ENCODE data around the gene ALG5. TPM values are rescaled to one million over a fixed set of nuclear protein-coding genes. Genes with fewer than 3 reads are reported as not detected.
A peak's percentile ranks its signal among the peaks of the same experiment; 100 is the strongest.

The ALG5 gene
- total RNA-seq, 4 donors from 2014 or later = 36.6 to 45.0 (median 38.2) TPM

DNA sequence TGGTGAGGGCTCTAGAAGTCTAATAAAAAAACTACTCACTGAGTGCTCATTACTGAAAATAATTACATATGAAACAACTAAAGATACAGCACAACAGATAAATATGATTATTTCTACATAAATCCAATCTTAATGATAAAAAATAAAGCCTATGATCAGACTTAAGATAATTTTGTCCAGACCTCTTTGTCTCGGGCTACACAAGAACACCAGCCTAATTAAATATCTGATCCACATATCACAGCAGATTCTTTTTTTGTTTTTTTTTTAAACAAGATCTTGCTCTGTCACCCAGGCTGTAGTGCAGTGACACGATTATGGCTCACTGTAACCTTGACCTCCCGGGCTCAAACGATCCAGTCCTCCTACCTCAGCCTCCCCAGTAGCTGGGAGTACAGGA, 48.8 kb downstream of the ALG5 start:
- no peaks in the 10 kb centered on the region for H3K4me1 ChIP-seq
- DNase-seq (ENCODE audit: low spot score in 2 of 2) = no peak
- no peak overlapping the region for H3K27ac ChIP-seq
- peaks cover 5 to 60% (median 5%) of the 10 kb centered on the region in 3 donors for H3K36me3 ChIP-seq
- no peaks in the 10 kb centered on the region for H3K27me3 ChIP-seq
- no peak overlapping the region for H3K4me3 ChIP-seq
- no peak for TF ChIP-seq POLR2A (IDR thresholded peaks at IDR 0.05)
- TF ChIP-seq EP300 (IDR thresholded peaks at IDR 0.05) = no peak
- no peaks in the 10 kb centered on the region for H3K9me3 ChIP-seq
- WGBS, 2 donors = 87 to 91% methylated on average over 4 of the region's 4 CpGs

- Histone ChIP-seq H3K27me3 (no peaks in the 10 kb centered on the region), H3K4me1 (no peaks in the 10 kb centered on the region), H3K27ac (no peak overlapping the region), H3K9me3 (no peaks in the 10 kb centered on the region), H3K36me3 (peaks cover 0 to 30% (median 0%) of the 10 kb centered on the region in 3 donors), H3K4me3 (no peak overlapping the region)
- no peak for TF ChIP-seq CTCF (IDR thresholded peaks at IDR 0.05)
- no peak for TF ChIP-seq EP300 (IDR thresholded peaks at IDR 0.05)
- TF ChIP-seq POLR2A (IDR thresholded peaks at IDR 0.05) = no peak
- no peak for DNase-seq (ENCODE audit: low spot score in 2 of 2)
- WGBS, 2 donors = 15 to 16% methylated on average over 3 of the region's 3 CpGs
Observed at GRCh38 chr13:36945078-36945477, 54.1 kb downstream of the ALG5 start.

DNA sequence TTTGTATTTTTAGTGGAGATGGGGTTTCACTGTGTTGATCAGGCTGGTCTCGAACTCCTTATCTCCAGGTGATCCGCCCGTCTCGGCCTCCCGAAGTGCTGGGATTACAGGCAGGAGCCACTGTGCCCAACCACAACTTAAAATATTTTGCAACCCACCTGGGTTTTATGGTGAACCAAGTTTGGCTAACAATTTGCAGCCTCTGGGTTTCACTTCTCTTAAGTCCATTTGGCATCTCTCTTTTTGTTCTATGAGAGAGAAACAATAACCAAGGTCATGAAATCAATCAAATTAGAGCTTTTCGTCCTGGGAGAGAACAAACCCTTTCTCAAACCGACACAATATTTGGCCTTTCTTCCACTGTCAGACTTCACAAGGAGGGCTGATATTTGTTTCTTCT, 73.5 kb downstream of the ALG5 start:
- DNase-seq (ENCODE audit: low spot score in 2 of 2) = no peak
- TF ChIP-seq POLR2A (IDR thresholded peaks at IDR 0.05) (no peak), CTCF (IDR thresholded peaks at IDR 0.05) (no peak), EP300 (IDR thresholded peaks at IDR 0.05) (no peak)
- 70 to 77% methylated on average over 7 of the region's 7 CpGs for WGBS, 2 donors

DNA sequence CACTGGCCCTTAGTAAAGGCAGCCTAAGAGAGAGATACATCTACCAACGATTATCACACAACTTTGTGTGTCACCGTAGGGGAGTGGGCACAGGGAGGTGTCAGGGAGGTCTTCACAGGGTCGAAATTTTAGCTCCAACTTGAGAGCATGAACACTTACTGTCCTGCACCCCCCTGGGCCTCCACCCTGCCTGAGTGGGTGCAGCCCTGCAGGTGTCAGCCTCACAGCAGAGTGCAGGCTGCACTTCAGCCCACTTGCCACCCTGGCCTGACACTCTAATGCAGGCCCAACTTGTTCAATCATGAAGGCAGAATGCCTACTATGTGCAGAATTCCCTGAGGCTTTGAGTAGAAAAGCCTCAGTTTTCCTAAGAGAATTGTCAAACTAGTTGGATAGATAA, 75.1 kb downstream of the ALG5 start:
- no peak overlapping the region for H3K4me3 ChIP-seq
- peaks cover 0 to 5% (median 0%) of the 10 kb centered on the region in 4 donors for H3K4me1 ChIP-seq
- no peak for DNase-seq (ENCODE audit: low spot score in 2 of 2)
- WGBS, 2 donors = 78 to 79% methylated on average over 3 of the region's 3 CpGs
- H3K27ac ChIP-seq = no peak overlapping the region
- TF ChIP-seq EP300 (IDR thresholded peaks at IDR 0.05) = no peak
- H3K9me3 ChIP-seq = no peaks in the 10 kb centered on the region
- H3K36me3 ChIP-seq = no peaks in the 10 kb centered on the region
- no peaks in the 10 kb centered on the region for H3K27me3 ChIP-seq

More for the DNA sequence above, 73.5 kb downstream of the ALG5 start:
- Histone ChIP-seq H3K4me1 (peaks cover 0 to 2% (median 0%) of the 10 kb centered on the region in 4 donors), H3K36me3 (no peaks in the 10 kb centered on the region), H3K27me3 (no peaks in the 10 kb centered on the region), H3K4me3 (no peak overlapping the region), H3K9me3 (no peaks in the 10 kb centered on the region), H3K27ac (no peak overlapping the region)

DNA sequence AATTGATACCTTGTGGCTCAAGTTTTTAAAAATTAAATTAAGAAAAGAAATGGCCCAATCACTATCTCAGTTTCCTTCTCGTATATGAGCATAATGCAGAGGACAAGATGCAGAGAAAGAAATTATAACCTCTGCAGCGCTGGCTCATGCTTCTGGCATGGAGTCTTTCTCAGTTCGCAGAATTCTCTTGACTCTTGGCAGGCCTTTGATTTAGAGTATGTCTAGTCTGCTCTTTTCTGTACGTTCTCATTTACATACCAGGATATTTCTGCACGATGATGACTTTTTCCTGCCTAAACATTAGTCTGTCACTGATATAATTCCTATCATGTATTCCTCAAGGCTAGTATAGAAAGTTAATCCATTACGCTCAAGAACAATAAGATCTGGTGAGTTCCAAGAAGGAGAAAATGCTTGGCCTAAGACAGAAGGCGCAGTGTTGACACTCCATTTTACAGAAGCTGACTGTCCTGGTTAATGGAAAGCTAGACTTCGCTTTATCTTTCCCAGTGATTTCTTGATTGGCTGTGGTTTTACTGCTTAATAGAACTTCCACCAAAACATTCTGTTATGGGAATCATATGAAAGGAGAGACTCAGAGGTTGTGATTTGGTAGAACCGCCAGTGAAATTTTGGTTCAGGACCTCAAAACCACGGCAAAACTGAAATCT, 77.4 kb downstream of the ALG5 start:
- Histone ChIP-seq H3K27me3 (no peaks in the 10 kb centered on the region), H3K4me3 (no peak overlapping the region), H3K9me3 (no peaks in the 10 kb centered on the region), H3K36me3 (no peaks in the 10 kb centered on the region), H3K27ac (no peak overlapping the region), H3K4me1 (peaks cover 0 to 20% (median 0%) of the 10 kb centered on the region in 4 donors)
- TF ChIP-seq POLR2A (IDR thresholded peaks at IDR 0.05) (no peak), CTCF (IDR thresholded peaks at IDR 0.05) (no peak), EP300 (IDR thresholded peaks at IDR 0.05) (no peak)
- WGBS, 2 donors = 71 to 78% methylated on average over 10 of the region's 10 CpGs
- DNase-seq (ENCODE audit: low spot score in 2 of 2) = no peak

GRCh38 chr13:36920616-36921185, 78.4 kb downstream of the ALG5 start:
- H3K36me3 ChIP-seq = no peaks in the 10 kb centered on the region
- peak overlapping the region; percentile 68 to 91 (median 76) for H3K27ac ChIP-seq
- no peak for TF ChIP-seq EP300 (IDR thresholded peaks at IDR 0.05)
- no peak for TF ChIP-seq POLR2A (IDR thresholded peaks at IDR 0.05)
- TF ChIP-seq CTCF (IDR thresholded peaks at IDR 0.05) = no peak
- peak overlapping the region; percentile 46 to 88 (median 51) for H3K4me3 ChIP-seq
- WGBS, 2 donors = 59 to 60% methylated on average over 9 of the region's 9 CpGs
- H3K4me1 ChIP-seq = peaks cover 0 to 20% (median 0%) of the 10 kb centered on the region in 4 donors
- no peaks in the 10 kb centered on the region for H3K9me3 ChIP-seq
- no peak for DNase-seq (ENCODE audit: low spot score in 2 of 2)
- no peaks in the 10 kb centered on the region for H3K27me3 ChIP-seq
